ENCODE results near the gene CLASP2.

- TF ChIP-seq POLR2A (IDR thresholded peaks at IDR 0.05; ENCODE audit: low read length): no peak
- no peak for TF ChIP-seq GATA1 (IDR thresholded peaks at IDR 0.05; ENCODE audit: low read depth, low read length)
These were observed 127.5 kb downstream of the CLASP2 start for GRCh38 chr3:33590541-33590940.

Data from erythroblast (primary cell).